Fibroblast of gingiva (primary cell): ENCODE measurements around the gene GREM2.

Experiments
- DNase-seq: peaks from one replicate; pipeline ENCODE4 v3.0.0-alpha.2; 2011; ENCODE audit warnings: low read depth

Gene GREM2

GRCh38 chr1:240555524-240555923, 56.4 kb downstream of the GREM2 start:
- DNase-seq = peak; percentile 18

- DNase-seq = no peak
Observed at GRCh38 chr1:240553351-240553750, 58.6 kb downstream of the GREM2 start.

GRCh38 chr1:240539769-240540414, 72.1 kb downstream of the GREM2 start:
- DNase-seq = no peak

GRCh38 chr1:240538776-240539430, 73.1 kb downstream of the GREM2 start:
- no peak for DNase-seq

- no peak for DNase-seq
Observed at GRCh38 chr1:240533154-240533780, 78.7 kb downstream of the GREM2 start.

- no peak for DNase-seq
Observed at GRCh38 chr1:240528591-240528990, 83.4 kb downstream of the GREM2 start.

GRCh38 chr1:240527086-240527485, 84.9 kb downstream of the GREM2 start:
- DNase-seq = no peak

- DNase-seq = peak; percentile 8
Observed at GRCh38 chr1:240526312-240526711, 85.6 kb downstream of the GREM2 start.

- DNase-seq = no peak
Observed at GRCh38 chr1:240524356-240525069, 87.4 kb downstream of the GREM2 start.

- no peak for DNase-seq
Observed at GRCh38 chr1:240522122-240522822, 89.7 kb downstream of the GREM2 start.

- DNase-seq = no peak
Observed at GRCh38 chr1:240517891-240518290, 94.1 kb downstream of the GREM2 start.

GRCh38 chr1:240516069-240516468, 95.9 kb downstream of the GREM2 start:
- no peak for DNase-seq

GRCh38 chr1:240515505-240515904, 96.5 kb downstream of the GREM2 start:
- DNase-seq = no peak

GRCh38 chr1:240511789-240512188, 100.2 kb downstream of the GREM2 start:
- no peak for DNase-seq

- peak; percentile 64 for DNase-seq
Observed at GRCh38 chr1:240508950-240509349, 103.0 kb downstream of the GREM2 start.

- peak; percentile 60 for DNase-seq
Observed at GRCh38 chr1:240508201-240508600, 103.8 kb downstream of the GREM2 start.

GRCh38 chr1:240506176-240506575, 105.8 kb downstream of the GREM2 start:
- DNase-seq = no peak

- no peak for DNase-seq
Observed at GRCh38 chr1:240503558-240503957, 108.4 kb downstream of the GREM2 start.

- no peak for DNase-seq
Observed at GRCh38 chr1:240503036-240503435, 108.9 kb downstream of the GREM2 start.

- no peak for DNase-seq
Observed at GRCh38 chr1:240501115-240501514, 110.8 kb downstream of the GREM2 start.

- DNase-seq = peak; percentile 70
Observed at GRCh38 chr1:240500647-240501046, 111.3 kb downstream of the GREM2 start.

GRCh38 chr1:240499012-240499411, 112.9 kb downstream of the GREM2 start:
- peak; percentile 29 for DNase-seq
